Endothelial cell of umbilical vein (primary cell): ENCODE results near the gene COX14. TPM values are rescaled to one million over a fixed set of nuclear protein-coding genes. Genes with fewer than 3 reads are reported as not detected.

Source experiments
- BruUV-seq: library from RNA; stranded (reverse); fragments of 400-500 nt; replicated peaks from 2 replicates; lab custom pipeline; 2021; lab: Mats Ljungman, UMichigan
- CTCF ChIA-PET: fragments of 300-600, 350-600 bp; sonication (Branson Sonifier 250); formaldehyde crosslinking; loops from one replicate; lab custom pipeline; 2021; ENCODE audit warnings: antibody characterized with exemption, inconsistent platforms; lab: Charles Lee
- POLR2A ChIA-PET: fragments of 300-600, 350-600 bp; sonication (Branson Sonifier 250); formaldehyde crosslinking; loops from one replicate; lab custom pipeline; 2021; ENCODE audit warnings: antibody characterized with exemption, inconsistent platforms; lab: Charles Lee
- DNase-seq: peaks from one replicate; pipeline ENCODE4 v3.0.0-alpha.2; 2011; ENCODE audit warnings: low read depth, low spot score
- FAIRE-seq: peaks from 2 replicates; lab custom pipeline; 2011; peaks lifted over from hg19 to GRCh38; lab: Jason Lieb, UNC
- H2AFZ ChIP-seq: 2 replicates; pipeline ENCODE4 v1.6.0; 2012; ENCODE audit warnings: low read depth, low read length, control low read depth, inconsistent platforms
- H3K27ac ChIP-seq: 2 replicates; pipeline ENCODE4 v1.5.1; 2011; ENCODE audit warnings: low read depth, mild to moderate bottlenecking, control low read depth, low read length, moderate library complexity; ENCODE audit not compliant: insufficient read depth
- H3K27me3 ChIP-seq, 2 experiments: 2 replicates each; pipeline versions ENCODE4 v1.6.0 to v1.6.1; 2011; ENCODE audit warnings: low read length in 2 of 2, mixed read lengths in 1 of 2; ENCODE audit not compliant: control insufficient read depth in 2 of 2, insufficient read depth in 2 of 2
- H3K36me3 ChIP-seq, 2 experiments: 2 replicates in 1 of 2; 3 replicates in 1 of 2; pipeline ENCODE4 v1.5.1; 2011; ENCODE audit warnings: low read length in 2 of 2, mild to moderate bottlenecking in 1 of 2, moderate library complexity in 1 of 2; ENCODE audit not compliant: control insufficient read depth in 2 of 2, insufficient read depth in 2 of 2; ENCODE audit errors: extremely low read depth in 1 of 2
- H3K4me1 ChIP-seq: 3 replicates; pipeline ENCODE4 v1.5.1; 2011; ENCODE audit warnings: mild to moderate bottlenecking, low read length; ENCODE audit not compliant: control insufficient read depth, insufficient read depth; ENCODE audit errors: extremely low read depth
- H3K4me2 ChIP-seq: 2 replicates; pipeline ENCODE4 v1.6.1; 2011; ENCODE audit warnings: low read length, control low read depth, mixed read lengths; ENCODE audit not compliant: insufficient read depth
- H3K4me3 ChIP-seq, 3 experiments: fragments of 200-600 bp in 1 of 3; sonication (generic), shearing (Covaris generic) in 1 of 3; replicated peaks in 1 of 3; 2 replicates each; pipeline ENCODE4 v1.5.1; 2011 to 2016; ENCODE audit warnings: control low read depth in 3 of 3, low read length in 3 of 3, mild to moderate bottlenecking in 2 of 3, inconsistent platforms in 1 of 3, low read depth in 1 of 3, moderate library complexity in 1 of 3; ENCODE audit not compliant: insufficient read depth in 1 of 3
- H3K79me2 ChIP-seq: 2 replicates; pipeline ENCODE4 v1.6.0; 2012; ENCODE audit warnings: low read length, inconsistent platforms; ENCODE audit not compliant: control insufficient read depth, insufficient read depth
- H3K9ac ChIP-seq: replicated peaks from 2 replicates; pipeline ENCODE3; 2011; ENCODE audit warnings: low read length, control low read depth; ENCODE audit not compliant: insufficient read depth; ENCODE audit errors: extremely low read depth
- H3K9me1 ChIP-seq: replicated peaks from 3 replicates; pipeline ENCODE4 v1.6.0; 2011; ENCODE audit warnings: mild to moderate bottlenecking, low read length; ENCODE audit not compliant: control insufficient read depth, insufficient read depth; ENCODE audit errors: extremely low read depth
- H3K9me3 ChIP-seq: replicated peaks from 2 replicates; pipeline ENCODE4 v1.5.1; 2012; ENCODE audit warnings: low read length, inconsistent platforms; ENCODE audit not compliant: control insufficient read depth, insufficient read depth
- H4K20me1 ChIP-seq: replicated peaks from 2 replicates; pipeline ENCODE3; 2011; ENCODE audit warnings: mild to moderate bottlenecking, low read length; ENCODE audit not compliant: control insufficient read depth, insufficient read depth; ENCODE audit errors: extremely low read depth
- CTCF ChIP-seq, 2 donors: IDR thresholded peaks; 1 replicate in 1 of 2; 2 replicates in 1 of 2; pipeline ENCODE4 v1.5.1; 2011; ENCODE audit warnings: low read length in 2 of 2, mild to moderate bottlenecking in 2 of 2, moderate library complexity in 2 of 2, control low read depth in 1 of 2, inconsistent platforms in 1 of 2, low read depth in 1 of 2; ENCODE audit not compliant: insufficient read depth in 1 of 2; ENCODE audit errors: extremely low read depth in 1 of 2
- EZH2 ChIP-seq: IDR thresholded peaks from 2 replicates; pipeline ENCODE4 v1.6.1; 2012; ENCODE audit warnings: borderline replicate concordance, low read depth, mild to moderate bottlenecking, moderate library complexity, low read length, inconsistent platforms; ENCODE audit not compliant: severe bottlenecking
- FOS ChIP-seq: IDR thresholded peaks from 2 replicates; pipeline ENCODE4 v1.6.1; 2011; ENCODE audit warnings: mild to moderate bottlenecking, low read length, moderate library complexity, borderline replicate concordance; ENCODE audit not compliant: insufficient read depth
- GATA2 ChIP-seq: IDR thresholded peaks from 2 replicates; pipeline ENCODE4 v1.7.0; 2011; ENCODE audit warnings: low read depth, mild to moderate bottlenecking, moderate library complexity, mixed read lengths, low read length; ENCODE audit not compliant: insufficient read length, insufficient read depth
- JUN ChIP-seq: IDR thresholded peaks from 2 replicates; pipeline ENCODE4 v1.6.1; 2011; ENCODE audit warnings: borderline replicate concordance, low read depth; ENCODE audit not compliant: insufficient read length, insufficient read depth
- MAX ChIP-seq: IDR thresholded peaks from 2 replicates; pipeline ENCODE4 v1.6.1; 2011; ENCODE audit not compliant: insufficient read depth, insufficient read length
- MYC ChIP-seq: IDR thresholded peaks from one replicate; pipeline ENCODE4 v1.6.1; 2011; ENCODE audit warnings: mild to moderate bottlenecking, low read depth, low read length
- POLR2A ChIP-seq: IDR thresholded peaks from 2 replicates; pipeline ENCODE4 v1.6.1; 2012; ENCODE audit warnings: low read depth, mild to moderate bottlenecking, control low read depth, low read length
- POLR2AphosphoS5 ChIP-seq: IDR thresholded peaks from 2 replicates; pipeline ENCODE4 v1.6.1; 2012; ENCODE audit warnings: low read depth, mild to moderate bottlenecking, control low read depth, low read length, moderate library complexity; ENCODE audit not compliant: insufficient read depth
- dilution Hi-C: fragments of 300-500 bp; cut with MboI; formaldehyde crosslinking; loops from one replicate; pipeline ENCODE4 v1.15.0; 2019; ENCODE audit warnings: low sequenced_read_pairs; ENCODE audit not compliant: extremely low pct_ligation_motif_present
- intact Hi-C: fragments of 100-400 bp; cut with micrococcal nuclease; formaldehyde crosslinking; loops from one replicate; pipeline ENCODE4 v1.10.0; 2022
- polyA plus RNA-seq, 4 experiments: library from polyadenylated mRNA; depleted of rRNA in 3 of 4; stranded (reverse) in 3 of 4; unstranded in 1 of 4; fragments of >200 nt; gene quantifications; 2 replicates each; pipeline versions ENCODE4 v1.2.1 to v1.2.3, GENCODE V29; 2011 to 2012; ENCODE audit warnings: missing spikeins in 1 of 4
- total RNA-seq: library from RNA; stranded (reverse); gene quantifications from 2 replicates; pipeline ENCODE4 v1.2.3, GENCODE V29; 2021

The COX14 gene
- total and polyA plus RNA-seq, 2 donors (not counting 3 experiments of a cell fraction or from before 2014, with no cell fraction given): 40.3 to 106 TPM

GRCh38 chr12:50103767-50104321 lies 8.2 kb upstream of the COX14 start, which contains the start of gene GPD1:
TSS of gene GPD1 (plus strand) at chr12:50104008. CDS start at chr12:50104051, 43 bp downstream.
- DNase-seq: no peak
- Histone ChIP-seq H3K9me3 (no peaks in the 10 kb centered on the region), H3K9ac (no peak within 1 kb of the TSS), H3K4me3 (no peak within 1 kb of the TSS), H3K4me2 (no peak within 1 kb of the TSS), H3K36me3 (peaks cover 0 to 15% of the 10 kb centered on the region in 2 experiments), H3K9me1 (no peaks in the 10 kb centered on the region), H2AFZ (no peak within 1 kb of the TSS), H3K27me3 (no peaks in the 10 kb centered on the region), H3K4me1 (no peaks in the 10 kb centered on the region), H3K27ac (no peak within 1 kb of the TSS), H4K20me1 (no peaks in the 10 kb centered on the region), H3K79me2 (no peaks in the 10 kb centered on the region)
- dilution Hi-C loops (no loop called here), intact Hi-C loops (no loop called here)
- POLR2A ChIA-PET: interaction anchor here (0.6 to 1.2 kb wide), 2 partner anchors 10 to 12 kb away, joined by 4 to 7 read pairs; no protein-coding TSS in a partner anchor
- no TSS peak for BruUV-seq
- no peak for FAIRE-seq
- CTCF ChIA-PET: interaction anchor here (1.2 to 6.4 kb wide), 4 partner anchors 7 to 211 kb away, joined by 8 to 80 read pairs (median 14); partner anchors contain the start of gene COX14
- TF ChIP-seq POLR2A (no peak), MYC (no peak), MAX (no peak)

GRCh38 chr12:50104417-50105366 lies 7.3 kb upstream of the COX14 start:
- no peaks in the 10 kb centered on the region for H3K9me1 ChIP-seq
- TF ChIP-seq GATA2: no peak
- TF ChIP-seq EZH2: no peak
- TF ChIP-seq MYC: no peak
- TF ChIP-seq JUN: no peak
- TF ChIP-seq MAX: no peak
- no peak for TF ChIP-seq FOS
- no peak for TF ChIP-seq CTCF (IDR thresholded peaks at IDR 0.05; ENCODE audit: extremely low read depth in 1 of 2, insufficient read depth in 1 of 2, low read depth in 1 of 2, low read length in 2 of 2)
- TF ChIP-seq POLR2AphosphoS5: no peak
- TF ChIP-seq POLR2A: no peak
- H3K27me3 ChIP-seq: no peaks in the 10 kb centered on the region
- dilution Hi-C loops: no loop called here
- no peak overlapping the region for H3K9ac ChIP-seq
- peaks cover 0 to 6% of the 10 kb centered on the region in 2 experiments for H3K36me3 ChIP-seq
- ChIA-PET CTCF (interaction anchor here (0.6 to 2.6 kb wide), 6 partner anchors 17 to 210 kb away, joined by 3 to 19 read pairs (median 6); no protein-coding TSS in a partner anchor), POLR2A (interaction anchor here (0.7 kb wide), 1 partner anchor 63 kb away, joined by 3 read pairs; the partner anchor contains the start of gene CERS5)
- H2AFZ ChIP-seq: no peak overlapping the region
- H3K4me2 ChIP-seq: no peak overlapping the region
- no peaks in the 10 kb centered on the region for H4K20me1 ChIP-seq
- intact Hi-C loops: no loop called here
- FAIRE-seq: no peak
- H3K79me2 ChIP-seq: no peaks in the 10 kb centered on the region
- DNase-seq: no peak
- no peaks in the 10 kb centered on the region for H3K4me1 ChIP-seq
- no TSS peak for BruUV-seq
- no peaks in the 10 kb centered on the region for H3K9me3 ChIP-seq
- no peak overlapping the region for H3K27ac ChIP-seq
- no peak overlapping the region for H3K4me3 ChIP-seq
